NCI-H2196 treated with DMSO at 0.1 percent for 48 hours (cell line): Measurements from ENCODE around the gene NTNG1.

ENCODE experiments used
- DNase-seq: peaks from one replicate; lab custom pipeline; 2025; ENCODE audit not compliant: unreplicated experiment; lab: John Stamatoyannopoulos, UW

Gene NTNG1

GRCh38 chr1:107443860-107444259 lies 303.0 kb downstream of the NTNG1 start:
- DNase-seq, result no peak

GRCh38 chr1:107444302-107444701 lies 303.5 kb downstream of the NTNG1 start:
- DNase-seq, result no peak

- no peak for DNase-seq
Measured at GRCh38 chr1:107449326-107449725, 308.5 kb downstream of the NTNG1 start.

- DNase-seq, result no peak
Measured at GRCh38 chr1:107450899-107451664, 310.2 kb downstream of the NTNG1 start.

GRCh38 chr1:107451715-107452114 lies 310.9 kb downstream of the NTNG1 start:
- DNase-seq, result no peak

- no peak for DNase-seq
Measured at GRCh38 chr1:107454791-107455190, 314.0 kb downstream of the NTNG1 start.

- DNase-seq, result no peak
Measured at GRCh38 chr1:107457989-107458388, 317.1 kb downstream of the NTNG1 start.

GRCh38 chr1:107459204-107459904 lies 318.5 kb downstream of the NTNG1 start:
- no peak for DNase-seq

GRCh38 chr1:107460035-107460434 lies 319.2 kb downstream of the NTNG1 start:
- no peak for DNase-seq

- no peak for DNase-seq
Measured at GRCh38 chr1:107464827-107465226, 324.0 kb downstream of the NTNG1 start.

GRCh38 chr1:107467286-107467685 lies 326.4 kb downstream of the NTNG1 start:
- DNase-seq, result no peak

GRCh38 chr1:107467811-107468210 lies 327.0 kb downstream of the NTNG1 start:
- DNase-seq, result no peak

- DNase-seq, result no peak
Measured at GRCh38 chr1:107473065-107473464, 332.2 kb downstream of the NTNG1 start.

- DNase-seq, result no peak
Measured at GRCh38 chr1:107474877-107475612, 334.2 kb downstream of the NTNG1 start.

- DNase-seq, result no peak
Measured at GRCh38 chr1:107477233-107477632, 336.4 kb downstream of the NTNG1 start.

GRCh38 chr1:107479865-107480350 lies 339.1 kb downstream of the NTNG1 start:
- DNase-seq, result no peak

GRCh38 chr1:107480548-107481415 lies 339.9 kb downstream of the NTNG1 start:
- DNase-seq, result no peak

- DNase-seq, result no peak
Measured at GRCh38 chr1:107481756-107482384, 341.0 kb downstream of the NTNG1 start.

GRCh38 chr1:107483949-107484348 lies 343.1 kb downstream of the NTNG1 start:
- no peak for DNase-seq

- no peak for DNase-seq
Measured at GRCh38 chr1:107486349-107486748, 345.5 kb downstream of the NTNG1 start.
